ENCODE measurements around the gene CNTNAP2. TPM values are rescaled to one million over a fixed set of nuclear protein-coding genes. Genes with fewer than 3 reads are reported as not detected.

The CNTNAP2 gene
- total and polyA plus RNA-seq, 9 of the 15 experiments (the other 6 are each of a cell fraction or from before 2014, with no cell fraction given), result 0.04 to 0.62 (median 0.09) TPM; not detected in 4

- in situ Hi-C loops (cut with MboI) (no loop called here), intact Hi-C loops (cut with micrococcal nuclease) (no loop called here)
- Histone ChIP-seq H3K27me3 (ENCODE audit: control insufficient read depth in 2 of 2, insufficient read depth in 2 of 2, low read length in 2 of 2) (no peaks in the 10 kb centered on the region), H3K79me2 (ENCODE audit: control insufficient read depth, insufficient read depth, low read length) (no peaks in the 10 kb centered on the region), H3K36me3 (ENCODE audit: control insufficient read depth, insufficient read depth, low read length) (no peaks in the 10 kb centered on the region), H3K9ac (ENCODE audit: insufficient read depth in 1 of 2, low read depth in 2 of 2, low read length in 2 of 2) (no peak overlapping the region), H3K4me2 (ENCODE audit: insufficient read depth, low read length) (no peak overlapping the region), H3K9me3 (replicated peaks; ENCODE audit: control insufficient read depth, insufficient read depth, low read depth, low read length) (peaks cover 3% of the 10 kb centered on the region; the same call in 1 of the 2 replicates), H3K9me1 (ENCODE audit: control insufficient read depth, insufficient read depth, low read length) (no peaks in the 10 kb centered on the region), H3K4me1 (replicated peaks in 1 of 2; ENCODE audit: control insufficient read depth in 2 of 2, insufficient read depth in 2 of 2, low read length in 2 of 2) (no peaks in the 10 kb centered on the region), H2AFZ (ENCODE audit: low read depth, low read length) (no peak overlapping the region), H3K4me3 (no peak overlapping the region), H4K20me1 (replicated peaks; ENCODE audit: control insufficient read depth, insufficient read depth, low read length) (no peaks in the 10 kb centered on the region), H3K27ac (ENCODE audit: extremely low read depth, low read depth, low read length) (no peak overlapping the region)
- TF ChIP-seq ZNF239 (CRISPR knock-in tag; IDR thresholded peaks at IDR 0.05) (no peak), NONO (IDR thresholded peaks at IDR 0.05; ENCODE audit: low read depth in 2 of 2, low read length in 1 of 2) (no peak), PTTG1 (tag; IDR thresholded peaks at IDR 0.05; ENCODE audit: low read depth) (no peak), CSDE1 (IDR thresholded peaks at IDR 0.05) (no peak), ZKSCAN8 (CRISPR knock-in tag; IDR thresholded peaks at IDR 0.05) (no peak), CREM (IDR thresholded peaks at IDR 0.05; ENCODE audit: low read depth) (no peak), ZBTB49 (CRISPR knock-in tag; IDR thresholded peaks at IDR 0.05; ENCODE audit: borderline replicate concordance) (no peak), KAT8 (IDR thresholded peaks at IDR 0.05; ENCODE audit: low read depth) (no peak), NR0B1 (IDR thresholded peaks at IDR 0.05; ENCODE audit: partially characterized antibody) (no peak), EP300 (IDR thresholded peaks at IDR 0.05; ENCODE audit: low read length) (no peak)
- DNase-seq (ENCODE audit: extremely low read depth in 1 of 4, low spot score in 3 of 4) (no peak), FAIRE-seq (no peak), ATAC-seq (no peak)
- ChIA-PET CTCF (ENCODE audit: low intra/inter-chr PET ratio) (no interaction called here), POLR2A (no interaction called here)
- 2% methylated on average over 3 of the region's 3 CpGs for WGBS (ENCODE audit: insufficient coverage, low coverage, missing lambda C conversion rate)
- no TSS peak for BruUV-seq (replicated peaks)
Observed at GRCh38 chr7:147635288-147635687, 1518.7 kb downstream of the CNTNAP2 start.
